ENCODE results near the gene TRIM72. TPM values are rescaled to one million over a fixed set of nuclear protein-coding genes. Genes with fewer than 3 reads are reported as not detected.
"Not testable (repeated sequence)": the region's sequence is repeated elsewhere in the genome, so short reads cannot be mapped to it uniquely, and the experiment has no call there.

TRIM72 gene
- total RNA-seq, 4 donors from 2014 or later, result not detected

DNA sequence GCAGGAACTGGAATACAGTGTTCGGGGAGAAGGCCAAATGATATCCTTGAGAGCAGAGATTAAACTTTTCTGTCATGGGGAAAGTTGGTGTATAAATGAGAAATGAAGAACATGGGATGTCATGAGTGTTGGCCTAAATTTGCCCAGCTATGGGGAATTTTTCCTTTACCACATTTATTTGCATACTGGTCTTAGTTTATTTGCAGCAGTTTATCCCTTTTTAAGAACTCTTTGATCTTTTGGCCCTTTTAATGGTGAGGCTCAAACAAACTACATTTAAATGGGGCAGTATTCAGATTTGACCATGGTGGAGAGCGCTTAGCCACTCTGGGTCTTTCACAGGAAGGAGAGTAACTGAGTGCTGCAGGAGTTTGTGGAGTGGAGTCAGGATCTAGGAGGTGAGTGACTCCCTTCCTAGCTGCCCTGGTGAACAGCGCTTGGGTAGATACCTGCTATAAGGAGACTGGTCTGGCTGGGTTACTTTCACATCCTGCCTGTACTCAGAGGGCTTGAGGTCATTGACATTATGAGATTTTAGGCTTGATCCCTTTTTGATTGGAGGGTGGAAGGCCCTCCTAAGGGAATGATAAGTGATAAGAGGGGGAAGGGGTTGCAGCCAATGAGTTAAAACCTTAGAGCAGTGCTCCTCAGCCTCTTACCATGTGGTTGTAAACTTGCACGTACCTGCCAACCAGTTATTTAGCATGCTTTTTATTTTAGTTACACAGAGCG is 22.1 kb upstream of the TRIM72 start:
- Histone ChIP-seq H3K36me3 (peaks cover 0 to 96% (median 4%) of the 10 kb centered on the region in 3 donors), H3K27ac (no peak overlapping the region), H3K27me3 (no peaks in the 10 kb centered on the region), H3K4me1 (no peaks in the 10 kb centered on the region), H3K9me3 (no peaks in the 10 kb centered on the region), H3K4me3 (no peak overlapping the region)
- no peak for TF ChIP-seq POLR2A (IDR thresholded peaks at IDR 0.05)
- TF ChIP-seq, protein P1, sequence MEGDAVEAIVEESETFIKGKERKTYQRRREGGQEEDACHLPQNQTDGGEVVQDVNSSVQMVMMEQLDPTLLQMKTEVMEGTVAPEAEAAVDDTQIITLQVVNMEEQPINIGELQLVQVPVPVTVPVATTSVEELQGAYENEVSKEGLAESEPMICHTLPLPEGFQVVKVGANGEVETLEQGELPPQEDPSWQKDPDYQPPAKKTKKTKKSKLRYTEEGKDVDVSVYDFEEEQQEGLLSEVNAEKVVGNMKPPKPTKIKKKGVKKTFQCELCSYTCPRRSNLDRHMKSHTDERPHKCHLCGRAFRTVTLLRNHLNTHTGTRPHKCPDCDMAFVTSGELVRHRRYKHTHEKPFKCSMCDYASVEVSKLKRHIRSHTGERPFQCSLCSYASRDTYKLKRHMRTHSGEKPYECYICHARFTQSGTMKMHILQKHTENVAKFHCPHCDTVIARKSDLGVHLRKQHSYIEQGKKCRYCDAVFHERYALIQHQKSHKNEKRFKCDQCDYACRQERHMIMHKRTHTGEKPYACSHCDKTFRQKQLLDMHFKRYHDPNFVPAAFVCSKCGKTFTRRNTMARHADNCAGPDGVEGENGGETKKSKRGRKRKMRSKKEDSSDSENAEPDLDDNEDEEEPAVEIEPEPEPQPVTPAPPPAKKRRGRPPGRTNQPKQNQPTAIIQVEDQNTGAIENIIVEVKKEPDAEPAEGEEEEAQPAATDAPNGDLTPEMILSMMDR (IDR thresholded peaks at IDR 0.05), result no peak
- DNase-seq, result no peak

DNA sequence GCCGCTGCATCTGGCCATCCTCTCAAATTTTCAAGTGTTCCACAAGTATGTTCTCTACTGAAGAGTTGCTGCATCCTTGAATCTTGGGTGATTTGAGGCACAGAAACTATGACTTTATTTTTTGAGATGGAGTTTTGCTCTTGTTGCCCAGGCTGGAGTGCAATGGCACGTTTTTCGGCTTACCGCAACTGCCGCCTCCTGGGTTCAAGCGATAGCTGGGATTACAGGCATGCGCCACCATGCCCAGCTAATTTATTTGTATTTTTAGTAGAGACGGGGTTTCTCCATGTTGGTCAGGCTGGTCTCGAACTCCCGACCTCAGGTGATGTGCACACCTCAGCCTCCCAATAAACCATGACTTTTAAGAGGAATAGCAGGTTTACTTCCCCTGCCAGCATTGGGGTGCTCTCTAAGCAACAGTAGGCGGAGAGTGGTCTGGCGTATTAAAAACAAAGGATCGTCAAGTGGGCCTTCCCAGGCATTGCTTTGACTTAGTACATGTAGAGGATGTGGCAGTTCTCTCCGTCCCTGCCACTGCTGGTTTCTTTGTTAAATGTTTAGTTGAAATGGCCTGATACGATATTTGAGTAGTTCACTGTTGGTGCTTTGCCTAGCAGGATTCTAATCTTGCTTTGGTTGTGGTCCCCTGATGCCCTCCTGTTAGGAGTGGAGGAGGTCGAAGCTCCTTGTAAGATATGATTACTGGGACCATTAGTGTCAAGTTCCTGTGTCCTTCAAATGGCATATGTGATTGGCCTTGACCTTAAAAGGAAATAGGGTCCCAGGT is 20.9 kb upstream of the TRIM72 start:
- DNase-seq, result no peak
- no peak overlapping the region for H3K27ac ChIP-seq
- H3K4me3 ChIP-seq, result no peak overlapping the region
- no peaks in the 10 kb centered on the region for H3K27me3 ChIP-seq
- peaks cover 0 to 84% (median 4%) of the 10 kb centered on the region in 3 donors for H3K36me3 ChIP-seq
- H3K4me1 ChIP-seq, result peaks cover 0 to 4% (median 0%) of the 10 kb centered on the region in 4 donors
- TF ChIP-seq, protein P1 (IDR thresholded peaks at IDR 0.05), result no peak
- no peak for TF ChIP-seq POLR2A (IDR thresholded peaks at IDR 0.05)
- H3K9me3 ChIP-seq, result no peaks in the 10 kb centered on the region

- Histone ChIP-seq H3K27me3 (no peaks in the 10 kb centered on the region), H3K9me3 (no peaks in the 10 kb centered on the region), H3K27ac (no peak overlapping the region), H3K4me1 (peaks cover 0 to 4% (median 0%) of the 10 kb centered on the region in 4 donors), H3K4me3 (no peak overlapping the region), H3K36me3 (peaks cover 0 to 80% (median 4%) of the 10 kb centered on the region in 3 donors)
- DNase-seq, result no peak
- TF ChIP-seq POLR2A (IDR thresholded peaks at IDR 0.05), result no peak
- TF ChIP-seq, protein P1 (IDR thresholded peaks at IDR 0.05), result no peak
Observed at GRCh38 chr16:31193874-31194273, 20.0 kb upstream of the TRIM72 start.

DNA sequence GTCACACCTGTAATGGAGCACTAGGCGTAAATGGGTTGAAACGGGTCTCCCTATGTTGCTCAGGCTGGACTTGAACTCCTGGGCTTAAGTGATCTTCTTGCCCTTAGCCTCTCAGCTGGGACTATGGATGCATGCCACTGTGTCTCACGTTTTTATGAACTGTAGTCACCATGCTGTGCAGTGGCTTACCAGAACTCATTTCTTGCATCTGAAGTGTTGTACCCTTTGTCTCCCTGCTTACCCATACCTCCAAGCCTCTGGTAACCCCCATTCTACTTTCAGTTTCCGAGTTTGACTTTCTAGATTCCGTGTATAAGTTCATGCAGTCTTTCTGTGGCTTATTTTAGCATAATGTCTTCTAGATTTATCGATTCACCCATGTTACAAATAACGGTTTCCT is 19.0 kb upstream of the TRIM72 start:
- H3K27ac ChIP-seq, result no peak overlapping the region
- peaks cover 0 to 5% (median 0%) of the 10 kb centered on the region in 4 donors for H3K4me1 ChIP-seq
- no peak for DNase-seq
- peaks cover 0 to 70% (median 4%) of the 10 kb centered on the region in 3 donors for H3K36me3 ChIP-seq
- no peaks in the 10 kb centered on the region for H3K9me3 ChIP-seq
- no peak overlapping the region for H3K4me3 ChIP-seq
- no peak for TF ChIP-seq POLR2A (IDR thresholded peaks at IDR 0.05)
- TF ChIP-seq, protein P1 (IDR thresholded peaks at IDR 0.05), result no peak
- H3K27me3 ChIP-seq, result no peaks in the 10 kb centered on the region

GRCh38 chr16:31195861-31196260 is 18.1 kb upstream of the TRIM72 start:
- not testable (repeated sequence) for H3K27me3 ChIP-seq, H3K27ac ChIP-seq, DNase-seq, H3K9me3 ChIP-seq, H3K4me3 ChIP-seq
- Histone ChIP-seq H3K4me1 (peaks cover 0 to 15% (median 3%) of the 10 kb centered on the region in 4 donors), H3K36me3 (peaks cover 0 to 60% (median under 1%) of the 10 kb centered on the region in 3 donors)

Measured in Peyer's patch (tissue), 4 donors.